ENCODE data around the gene KCNK1.

DNA sequence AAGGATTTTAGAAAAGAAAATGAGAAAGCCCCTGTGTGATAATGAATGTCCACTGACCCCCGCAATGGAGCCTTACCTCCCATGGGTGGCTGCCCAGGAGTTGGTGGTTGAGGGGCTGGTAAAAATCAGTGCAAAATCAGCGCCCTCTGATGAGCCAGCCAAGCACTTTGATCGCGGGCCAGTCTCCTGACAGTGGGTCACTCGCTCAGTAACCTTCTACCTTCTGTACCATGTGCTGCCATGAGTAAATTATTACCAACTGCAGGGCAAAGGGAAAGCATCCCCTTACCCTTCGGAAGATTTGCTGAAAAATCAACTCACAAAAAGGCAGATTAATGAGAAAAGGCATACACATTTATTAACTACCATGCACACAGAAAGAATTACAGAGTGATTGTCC lies 58.8 kb downstream of the KCNK1 start:
- TF ChIP-seq, protein P1, sequence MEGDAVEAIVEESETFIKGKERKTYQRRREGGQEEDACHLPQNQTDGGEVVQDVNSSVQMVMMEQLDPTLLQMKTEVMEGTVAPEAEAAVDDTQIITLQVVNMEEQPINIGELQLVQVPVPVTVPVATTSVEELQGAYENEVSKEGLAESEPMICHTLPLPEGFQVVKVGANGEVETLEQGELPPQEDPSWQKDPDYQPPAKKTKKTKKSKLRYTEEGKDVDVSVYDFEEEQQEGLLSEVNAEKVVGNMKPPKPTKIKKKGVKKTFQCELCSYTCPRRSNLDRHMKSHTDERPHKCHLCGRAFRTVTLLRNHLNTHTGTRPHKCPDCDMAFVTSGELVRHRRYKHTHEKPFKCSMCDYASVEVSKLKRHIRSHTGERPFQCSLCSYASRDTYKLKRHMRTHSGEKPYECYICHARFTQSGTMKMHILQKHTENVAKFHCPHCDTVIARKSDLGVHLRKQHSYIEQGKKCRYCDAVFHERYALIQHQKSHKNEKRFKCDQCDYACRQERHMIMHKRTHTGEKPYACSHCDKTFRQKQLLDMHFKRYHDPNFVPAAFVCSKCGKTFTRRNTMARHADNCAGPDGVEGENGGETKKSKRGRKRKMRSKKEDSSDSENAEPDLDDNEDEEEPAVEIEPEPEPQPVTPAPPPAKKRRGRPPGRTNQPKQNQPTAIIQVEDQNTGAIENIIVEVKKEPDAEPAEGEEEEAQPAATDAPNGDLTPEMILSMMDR (conservative IDR thresholded peaks at IDR 0.05 in 1 of 2, IDR thresholded peaks at IDR 0.05 in 1 of 2; ENCODE audit: low read depth in 1 of 2, low read length in 2 of 2), result no peak
- no peak for TF ChIP-seq EZH2 (IDR thresholded peaks at IDR 0.05; ENCODE audit: low read length, missing control alignments)

All from fibroblast of lung (primary cell).